GM21515 (cell line): ENCODE results near the gene C5orf22.
"Not testable (repeated sequence)": the region's sequence is repeated elsewhere in the genome, so short reads cannot be mapped to it uniquely, and the experiment has no call there.

ENCODE experiments used
- ATAC-seq: cut with Tn5 transposase; IDR thresholded peaks from one replicate; pipeline ENCODE4 v1.9.1; 2021; ENCODE audit not compliant: unreplicated experiment

The C5orf22 gene

GRCh38 chr5:31551878-31552277 lies 19.8 kb downstream of the C5orf22 start:
- no peak for ATAC-seq

- no peak for ATAC-seq
Observed at GRCh38 chr5:31553863-31554262, 21.8 kb downstream of the C5orf22 start.

GRCh38 chr5:31554552-31554951 lies 22.5 kb downstream of the C5orf22 start:
- ATAC-seq, result no peak

- ATAC-seq, result no peak
Observed at GRCh38 chr5:31556461-31556860, 24.4 kb downstream of the C5orf22 start.

- ATAC-seq, result no peak
Observed at GRCh38 chr5:31559942-31560341, 27.8 kb downstream of the C5orf22 start.

- no peak for ATAC-seq
Observed at GRCh38 chr5:31561946-31562345, 29.8 kb downstream of the C5orf22 start.

GRCh38 chr5:31563216-31563615 lies 31.1 kb downstream of the C5orf22 start:
- no peak for ATAC-seq

- not testable (repeated sequence) for ATAC-seq
Observed at GRCh38 chr5:31566362-31566761, 34.3 kb downstream of the C5orf22 start.

GRCh38 chr5:31568302-31568835 lies 36.3 kb downstream of the C5orf22 start:
- ATAC-seq, result no peak

- ATAC-seq, result no peak
Observed at GRCh38 chr5:31569068-31569467, 37.0 kb downstream of the C5orf22 start.

GRCh38 chr5:31573494-31574142 lies 41.5 kb downstream of the C5orf22 start:
- ATAC-seq, result no peak

GRCh38 chr5:31574772-31575171 lies 42.7 kb downstream of the C5orf22 start:
- no peak for ATAC-seq

GRCh38 chr5:31577438-31577837 lies 45.3 kb downstream of the C5orf22 start:
- no peak for ATAC-seq

GRCh38 chr5:31579558-31579957 lies 47.5 kb downstream of the C5orf22 start:
- ATAC-seq, result no peak

- ATAC-seq, result no peak
Observed at GRCh38 chr5:31581498-31582099, 49.5 kb downstream of the C5orf22 start.

- no peak for ATAC-seq
Observed at GRCh38 chr5:31583129-31583528, 51.0 kb downstream of the C5orf22 start.

- no peak for ATAC-seq
Observed at GRCh38 chr5:31585166-31585894, 53.2 kb downstream of the C5orf22 start.

GRCh38 chr5:31585895-31586270 lies 53.8 kb downstream of the C5orf22 start:
- no peak for ATAC-seq

- ATAC-seq, result no peak
Observed at GRCh38 chr5:31587546-31587945, 55.4 kb downstream of the C5orf22 start.

- no peak for ATAC-seq
Observed at GRCh38 chr5:31593665-31594064, 61.6 kb downstream of the C5orf22 start.

GRCh38 chr5:31596354-31596753 lies 64.3 kb downstream of the C5orf22 start:
- no peak for ATAC-seq
